DMS 273 (cell line): ENCODE measurements around the gene KDM4F.
A peak's percentile ranks its signal among the peaks of the same experiment; 100 is the strongest.

Source experiments
- DNase-seq: peaks from one replicate; lab custom pipeline; 2025; ENCODE audit not compliant: unreplicated experiment; lab: John Stamatoyannopoulos, UW

Gene KDM4F

GRCh38 chr11:95059046-95059445, 9.8 kb downstream of the KDM4F start:
- no peak for DNase-seq

GRCh38 chr11:95065336-95065735, 16.1 kb downstream of the KDM4F start:
- DNase-seq: no peak

GRCh38 chr11:95066716-95067038, 17.5 kb downstream of the KDM4F start, which contains the start of gene SRSF8:
Gene SRSF8, plus strand, starts transcription at chr11:95066919. Its CDS starts 308 bp downstream, at chr11:95067227.
- DNase-seq: no peak

- peak; percentile 90 for DNase-seq
Observed at GRCh38 chr11:95067039-95067840, 18.0 kb downstream of the KDM4F start.

- DNase-seq: no peak
Observed at GRCh38 chr11:95067841-95068219, 18.6 kb downstream of the KDM4F start.

GRCh38 chr11:95068549-95068948, 19.3 kb downstream of the KDM4F start:
- peak; percentile 90 for DNase-seq

GRCh38 chr11:95070471-95070870, 21.2 kb downstream of the KDM4F start:
- DNase-seq: no peak

GRCh38 chr11:95072948-95073347, 23.7 kb downstream of the KDM4F start:
- no peak for DNase-seq

GRCh38 chr11:95074792-95075563, 25.8 kb downstream of the KDM4F start:
- peak; percentile 28 for DNase-seq

- no peak for DNase-seq
Observed at GRCh38 chr11:95076416-95076815, 27.2 kb downstream of the KDM4F start.

GRCh38 chr11:95076981-95077380, 27.8 kb downstream of the KDM4F start:
- no peak for DNase-seq

GRCh38 chr11:95078526-95078925, 29.3 kb downstream of the KDM4F start:
- no peak for DNase-seq

- DNase-seq: no peak
Observed at GRCh38 chr11:95081010-95081409, 31.8 kb downstream of the KDM4F start.

- no peak for DNase-seq
Observed at GRCh38 chr11:95081412-95081811, 32.2 kb downstream of the KDM4F start.

GRCh38 chr11:95082576-95083001, 33.4 kb downstream of the KDM4F start:
- no peak for DNase-seq

- DNase-seq: no peak
Observed at GRCh38 chr11:95084509-95084908, 35.3 kb downstream of the KDM4F start.

GRCh38 chr11:95085117-95085816, 36.0 kb downstream of the KDM4F start:
- DNase-seq: no peak

GRCh38 chr11:95086151-95086550, 36.9 kb downstream of the KDM4F start:
- DNase-seq: no peak

- no peak for DNase-seq
Observed at GRCh38 chr11:95086836-95087570, 37.8 kb downstream of the KDM4F start.

GRCh38 chr11:95088946-95089619, 39.9 kb downstream of the KDM4F start:
- DNase-seq: peak; percentile 13
